Keratinocyte (primary cell): ENCODE data around the gene ZNF644. TPM values are rescaled to one million over a fixed set of nuclear protein-coding genes. Genes with fewer than 3 reads are reported as not detected.
A peak's percentile ranks its signal among the peaks of the same experiment; 100 is the strongest.

Source experiments
- DNase-seq: peaks from one replicate; pipeline ENCODE4 v3.0.0-alpha.2; 2011; ENCODE audit warnings: low read depth, missing footprints, low spot score
- FAIRE-seq: peaks from 2 replicates; lab custom pipeline; 2011; peaks lifted over from hg19 to GRCh38; lab: Jason Lieb, UNC
- H2AFZ ChIP-seq: 2 replicates; pipeline ENCODE4 v1.6.0; 2012; ENCODE audit warnings: low read length, control low read depth, inconsistent platforms; ENCODE audit not compliant: control insufficient read depth
- H3K27ac ChIP-seq: 2 replicates; pipeline ENCODE4 v1.5.1; 2011; ENCODE audit warnings: low read length; ENCODE audit not compliant: control insufficient read depth, insufficient read depth
- H3K27me3 ChIP-seq: 3 replicates; pipeline ENCODE4 v1.6.0; 2011; ENCODE audit warnings: low read length; ENCODE audit not compliant: control insufficient read depth, insufficient read depth; ENCODE audit errors: extremely low read depth
- H3K36me3 ChIP-seq, 2 experiments: 2 replicates in 1 of 2; 3 replicates in 1 of 2; pipeline ENCODE4 v1.5.1; 2011; ENCODE audit warnings: low read length in 2 of 2, mild to moderate bottlenecking in 1 of 2; ENCODE audit not compliant: control insufficient read depth in 2 of 2, insufficient read depth in 2 of 2; ENCODE audit errors: extremely low read depth in 1 of 2
- H3K4me1 ChIP-seq: 3 replicates; pipeline ENCODE4 v1.5.1; 2011; ENCODE audit warnings: low read length; ENCODE audit not compliant: control insufficient read depth, insufficient read depth; ENCODE audit errors: extremely low read depth
- H3K4me2 ChIP-seq: 3 replicates; pipeline ENCODE4 v1.6.0; 2011; ENCODE audit warnings: low read depth, low read length; ENCODE audit not compliant: control insufficient read depth, insufficient read depth; ENCODE audit errors: extremely low read depth
- H3K4me3 ChIP-seq, 3 experiments: fragments of 200-600 bp in 1 of 3; sonication (generic) in 1 of 3; 2 replicates in 2 of 3; 3 replicates in 1 of 3; pipeline ENCODE4 v1.5.1; 2011 to 2016; ENCODE audit warnings: low read length in 3 of 3, mild to moderate bottlenecking in 3 of 3, control low read depth in 2 of 3, inconsistent platforms in 1 of 3, low read depth in 1 of 3, mixed read lengths in 1 of 3, mixed run types in 1 of 3, moderate library complexity in 1 of 3; ENCODE audit not compliant: control insufficient read depth in 2 of 3, insufficient read depth in 2 of 3; ENCODE audit errors: extremely low read depth in 1 of 3
- H3K79me2 ChIP-seq: 2 replicates; pipeline ENCODE4 v1.6.0; 2012; ENCODE audit warnings: low read length; ENCODE audit not compliant: control insufficient read depth, insufficient read depth
- H3K9ac ChIP-seq: 3 replicates; pipeline ENCODE4 v1.6.0; 2011; ENCODE audit warnings: low read length; ENCODE audit not compliant: control insufficient read depth, insufficient read depth; ENCODE audit errors: extremely low read depth
- H3K9me1 ChIP-seq: 3 replicates; pipeline ENCODE4 v1.6.0; 2011; ENCODE audit warnings: low read length; ENCODE audit not compliant: control insufficient read depth, insufficient read depth; ENCODE audit errors: extremely low read depth
- H3K9me3 ChIP-seq: 2 replicates; pipeline ENCODE4 v1.5.1; 2012; ENCODE audit warnings: low read depth, low read length; ENCODE audit not compliant: control insufficient read depth
- H4K20me1 ChIP-seq: 3 replicates; pipeline ENCODE4 v1.6.0; 2011; ENCODE audit warnings: low read length; ENCODE audit not compliant: control insufficient read depth, insufficient read depth; ENCODE audit errors: extremely low read depth
- EZH2 ChIP-seq: IDR thresholded peaks from one replicate; pipeline ENCODE4 v1.6.1; 2012; ENCODE audit warnings: inconsistent platforms, mild to moderate bottlenecking, low read length, moderate library complexity
- dilution Hi-C: fragments of 300-500 bp; cut with MboI; formaldehyde crosslinking; loops from one replicate; pipeline ENCODE4 v1.7.0; 2020; ENCODE audit warnings: low sequenced_read_pairs; ENCODE audit not compliant: extremely low pct_ligation_motif_present
- polyA plus RNA-seq, 5 experiments: library from polyadenylated mRNA; depleted of rRNA in 3 of 5; stranded (reverse) in 3 of 5; stranded (forward) in 1 of 5; unstranded in 1 of 5; fragments of >200 nt; gene quantifications; 1 replicate in 1 of 5; 2 replicates in 3 of 5; 3 replicates in 1 of 5; pipeline versions ENCODE4 v1.2.1 to v1.2.3, GENCODE V29; 2011 to 2012; ENCODE audit warnings: missing spikeins in 2 of 5, low read depth in 1 of 5, low replicate concordance in 1 of 5
- TF ChIP-seq, protein P1 (sequence below), 3 experiments: IDR thresholded peaks in 1 of 3; conservative IDR thresholded peaks in 1 of 3; optimal IDR thresholded peaks in 1 of 3; 2 replicates in 2 of 3; 3 replicates in 1 of 3; pipeline versions ENCODE3 to v1.5.1; 2011; ENCODE audit warnings: low read length in 3 of 3, mild to moderate bottlenecking in 3 of 3, moderate library complexity in 2 of 3, control low read depth in 1 of 3, inconsistent platforms in 1 of 3; ENCODE audit not compliant: insufficient read depth in 2 of 3; ENCODE audit errors: extremely low read depth in 1 of 3

The ZNF644 gene
- polyA plus RNA-seq, 1 donor (not counting 4 experiments of a cell fraction or from before 2014, with no cell fraction given), result 19.1 TPM

DNA sequence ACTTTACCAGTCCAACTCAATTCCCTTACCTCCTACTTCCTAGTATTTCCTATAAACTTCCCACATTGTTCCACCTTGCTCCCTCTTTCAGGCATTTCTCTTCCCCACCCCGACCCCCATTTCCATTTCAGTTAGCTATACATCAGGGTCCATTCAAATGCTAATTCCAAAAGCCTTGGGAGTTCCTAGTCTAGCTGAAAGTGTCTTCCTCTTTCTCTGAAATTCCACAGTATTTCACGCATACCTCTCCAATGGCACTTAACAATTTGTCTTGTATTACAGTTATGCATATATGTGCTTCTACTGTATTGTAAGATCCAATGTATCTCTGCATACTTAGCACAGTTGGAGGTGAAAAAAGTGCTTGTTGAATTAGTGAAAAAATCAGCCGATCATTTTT is 94.9 kb downstream of the ZNF644 start:
- no peak for TF ChIP-seq EZH2
- TF ChIP-seq, protein P1, sequence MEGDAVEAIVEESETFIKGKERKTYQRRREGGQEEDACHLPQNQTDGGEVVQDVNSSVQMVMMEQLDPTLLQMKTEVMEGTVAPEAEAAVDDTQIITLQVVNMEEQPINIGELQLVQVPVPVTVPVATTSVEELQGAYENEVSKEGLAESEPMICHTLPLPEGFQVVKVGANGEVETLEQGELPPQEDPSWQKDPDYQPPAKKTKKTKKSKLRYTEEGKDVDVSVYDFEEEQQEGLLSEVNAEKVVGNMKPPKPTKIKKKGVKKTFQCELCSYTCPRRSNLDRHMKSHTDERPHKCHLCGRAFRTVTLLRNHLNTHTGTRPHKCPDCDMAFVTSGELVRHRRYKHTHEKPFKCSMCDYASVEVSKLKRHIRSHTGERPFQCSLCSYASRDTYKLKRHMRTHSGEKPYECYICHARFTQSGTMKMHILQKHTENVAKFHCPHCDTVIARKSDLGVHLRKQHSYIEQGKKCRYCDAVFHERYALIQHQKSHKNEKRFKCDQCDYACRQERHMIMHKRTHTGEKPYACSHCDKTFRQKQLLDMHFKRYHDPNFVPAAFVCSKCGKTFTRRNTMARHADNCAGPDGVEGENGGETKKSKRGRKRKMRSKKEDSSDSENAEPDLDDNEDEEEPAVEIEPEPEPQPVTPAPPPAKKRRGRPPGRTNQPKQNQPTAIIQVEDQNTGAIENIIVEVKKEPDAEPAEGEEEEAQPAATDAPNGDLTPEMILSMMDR (optimal IDR thresholded peaks at IDR 0.05 in 1 of 3, IDR thresholded peaks at IDR 0.05 in 1 of 3, conservative IDR thresholded peaks at IDR 0.05 in 1 of 3; ENCODE audit: extremely low read depth in 1 of 3, insufficient read depth in 2 of 3, low read length in 3 of 3), result no peak

DNA sequence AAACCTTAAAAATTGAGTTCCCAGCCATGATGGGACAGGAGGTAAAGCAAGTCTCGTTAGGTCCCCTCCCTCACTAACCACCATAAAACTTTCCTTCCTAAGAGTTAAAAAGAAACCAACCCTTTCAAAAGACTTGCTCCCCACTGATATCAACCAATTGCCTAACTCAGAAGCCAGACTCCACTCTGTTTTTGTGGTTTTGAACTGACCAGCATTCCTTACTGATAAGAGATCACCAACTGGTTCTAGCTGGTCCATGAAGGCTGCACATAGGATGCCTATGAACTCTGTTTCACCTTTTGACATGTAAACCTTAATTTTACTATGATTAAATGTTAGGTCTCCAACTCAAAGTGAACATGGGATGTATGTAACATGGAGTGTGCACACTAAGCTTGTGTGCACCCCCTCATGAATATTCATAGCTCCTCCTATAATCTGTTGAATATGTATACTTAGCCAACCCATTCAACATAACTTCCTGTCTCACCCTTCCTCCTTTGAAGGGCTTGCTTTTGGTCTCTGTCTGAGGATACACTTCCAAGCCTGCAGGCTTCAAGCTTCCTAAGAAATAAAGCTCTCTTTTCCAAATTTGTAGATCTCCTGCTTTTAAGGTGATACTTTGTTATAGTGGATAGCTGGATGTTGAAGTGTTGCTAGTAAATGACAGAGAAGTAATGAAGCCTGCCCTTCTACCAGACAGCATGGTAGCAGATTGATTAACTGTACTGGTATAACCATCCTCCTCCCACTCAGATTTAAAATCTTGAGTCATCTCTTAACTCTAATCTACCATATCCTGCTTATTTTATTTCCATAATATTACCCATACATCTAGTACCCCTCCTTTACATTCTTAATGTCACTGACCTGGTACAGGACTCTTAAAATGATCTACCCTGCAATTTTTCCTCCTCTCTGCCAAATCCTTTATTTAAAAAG is 95.6 kb downstream of the ZNF644 start:
- Histone ChIP-seq H3K4me3 (no peak overlapping the region), H2AFZ (no peak overlapping the region), H3K27ac (no peak overlapping the region), H4K20me1 (no peaks in the 10 kb centered on the region), H3K9me3 (no peaks in the 10 kb centered on the region), H3K4me2 (peak overlapping the region; percentile 14), H3K9me1 (no peaks in the 10 kb centered on the region), H3K4me1 (peaks cover 11% of the 10 kb centered on the region), H3K27me3 (no peaks in the 10 kb centered on the region), H3K36me3 (no peaks in the 10 kb centered on the region), H3K79me2 (peaks cover 77% of the 10 kb centered on the region), H3K9ac (no peak overlapping the region)
- dilution Hi-C loops, result no loop called here
- DNase-seq (peak; percentile 1), FAIRE-seq (peak; percentile 77)
- TF ChIP-seq, protein P1 (optimal IDR thresholded peaks at IDR 0.05 in 1 of 3, IDR thresholded peaks at IDR 0.05 in 1 of 3, conservative IDR thresholded peaks at IDR 0.05 in 1 of 3; ENCODE audit: extremely low read depth in 1 of 3, insufficient read depth in 2 of 3, low read length in 3 of 3), result no peak
- no peak for TF ChIP-seq EZH2

More for the DNA sequence above, 94.9 kb downstream of the ZNF644 start:
- H3K79me2 ChIP-seq, result peaks cover 78% of the 10 kb centered on the region
- H2AFZ ChIP-seq, result no peak overlapping the region
- FAIRE-seq, result no peak
- peaks cover 11% of the 10 kb centered on the region for H3K4me1 ChIP-seq
- no peaks in the 10 kb centered on the region for H3K36me3 ChIP-seq
- no peak overlapping the region for H3K4me2 ChIP-seq
- dilution Hi-C loops, result no loop called here
- no peaks in the 10 kb centered on the region for H3K9me1 ChIP-seq
- H4K20me1 ChIP-seq, result no peaks in the 10 kb centered on the region
- no peaks in the 10 kb centered on the region for H3K9me3 ChIP-seq
- H3K9ac ChIP-seq, result no peak overlapping the region
- H3K4me3 ChIP-seq, result no peak overlapping the region
- no peak overlapping the region for H3K27ac ChIP-seq
- DNase-seq, result no peak
- H3K27me3 ChIP-seq, result no peaks in the 10 kb centered on the region
